ENCODE results near the gene IRAK2. TPM values are rescaled to one million over a fixed set of nuclear protein-coding genes. Genes with fewer than 3 reads are reported as not detected.

Gene IRAK2
- total and polyA plus RNA-seq, 2 donors (not counting 3 experiments of a cell fraction or from before 2014, with no cell fraction given), result 7.9 to 10.0 TPM

DNA sequence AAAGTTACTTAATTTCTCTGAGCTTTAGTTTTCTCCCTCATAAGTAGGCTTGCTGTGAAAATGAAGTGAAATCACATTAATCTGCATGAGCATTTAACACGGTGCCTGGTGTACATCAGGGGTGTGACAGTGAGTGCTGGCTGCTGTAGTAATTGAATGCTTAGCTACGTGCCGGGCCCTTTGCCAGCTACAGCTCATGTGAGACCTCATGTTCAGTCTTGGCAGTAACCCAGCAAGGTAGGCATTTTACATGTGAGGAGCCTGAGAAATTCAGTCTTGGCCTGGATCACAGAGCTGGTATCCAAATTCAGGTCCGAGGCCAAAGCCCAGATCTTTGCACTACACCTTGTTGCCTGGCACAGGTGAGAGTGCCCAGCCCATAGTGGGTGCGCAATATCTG is 118.9 kb downstream of the IRAK2 start:
- FAIRE-seq, result no peak
- dilution Hi-C loops (cut with MboI; ENCODE audit: extremely low pct_ligation_motif_present, low sequenced_read_pairs), result no loop called here

More for the DNA sequence above, 118.9 kb downstream of the IRAK2 start:
- no peak overlapping the region for H2AFZ ChIP-seq (ENCODE audit: low read depth, low read length)
- no peaks in the 10 kb centered on the region for H3K9me3 ChIP-seq (replicated peaks; ENCODE audit: control insufficient read depth, insufficient read depth, low read length)
- POLR2A ChIA-PET, result no interaction called here
- intact Hi-C loops (cut with micrococcal nuclease), result no loop called here
- no peak overlapping the region for H3K9ac ChIP-seq (replicated peaks; ENCODE audit: extremely low read depth, insufficient read depth, low read length)
- H3K9me1 ChIP-seq (replicated peaks; ENCODE audit: control insufficient read depth, extremely low read depth, insufficient read depth, low read length), result no peaks in the 10 kb centered on the region
- TF ChIP-seq MYC (IDR thresholded peaks at IDR 0.05; ENCODE audit: low read depth, low read length) (no peak), POLR2A (IDR thresholded peaks at IDR 0.05; ENCODE audit: low read depth, low read length) (no peak), FOS (IDR thresholded peaks at IDR 0.05; ENCODE audit: borderline replicate concordance, insufficient read depth, low read length) (no peak), POLR2AphosphoS5 (IDR thresholded peaks at IDR 0.05; ENCODE audit: insufficient read depth, low read depth, low read length) (no peak), EZH2 (IDR thresholded peaks at IDR 0.05; ENCODE audit: borderline replicate concordance, low read depth, low read length, severe bottlenecking) (no peak), GATA2 (IDR thresholded peaks at IDR 0.05; ENCODE audit: insufficient read depth, insufficient read length, low read depth, low read length) (no peak), CTCF (IDR thresholded peaks at IDR 0.05; ENCODE audit: extremely low read depth in 1 of 2, insufficient read depth in 1 of 2, low read depth in 1 of 2, low read length in 2 of 2) (no peak), JUN (IDR thresholded peaks at IDR 0.05; ENCODE audit: borderline replicate concordance, insufficient read depth, insufficient read length, low read depth) (no peak)
- TF ChIP-seq, protein P1, sequence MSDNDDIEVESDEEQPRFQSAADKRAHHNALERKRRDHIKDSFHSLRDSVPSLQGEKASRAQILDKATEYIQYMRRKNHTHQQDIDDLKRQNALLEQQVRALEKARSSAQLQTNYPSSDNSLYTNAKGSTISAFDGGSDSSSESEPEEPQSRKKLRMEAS (IDR thresholded peaks at IDR 0.05; ENCODE audit: insufficient read depth, insufficient read length), result no peak
- H3K4me2 ChIP-seq (ENCODE audit: insufficient read depth, low read length), result no peak overlapping the region
- H3K27ac ChIP-seq (ENCODE audit: insufficient read depth, low read depth, low read length), result no peak overlapping the region
- no peaks in the 10 kb centered on the region for H3K4me1 ChIP-seq (ENCODE audit: control insufficient read depth, extremely low read depth, insufficient read depth, low read length)
- H3K36me3 ChIP-seq (ENCODE audit: control insufficient read depth in 2 of 2, extremely low read depth in 1 of 2, insufficient read depth in 2 of 2, low read length in 2 of 2), result peaks cover under 1 to 10% of the 10 kb centered on the region in 2 experiments
- H4K20me1 ChIP-seq (replicated peaks; ENCODE audit: control insufficient read depth, extremely low read depth, insufficient read depth, low read length), result no peaks in the 10 kb centered on the region
- no peak for DNase-seq (ENCODE audit: low read depth, low spot score)
- CTCF ChIA-PET, result interaction anchor here (0.9 to 2.0 kb wide), 4 partner anchors 9 to 22 kb away, joined by 3 to 5 read pairs (median 3); partner anchors contain the start of gene GHRL
- H3K27me3 ChIP-seq (ENCODE audit: control insufficient read depth in 2 of 2, insufficient read depth in 2 of 2, low read length in 2 of 2), result no peaks in the 10 kb centered on the region
- no peak overlapping the region for H3K4me3 ChIP-seq (replicated peaks in 1 of 3; ENCODE audit: insufficient read depth in 1 of 3, low read depth in 1 of 3, low read length in 3 of 3)
- H3K79me2 ChIP-seq (ENCODE audit: control insufficient read depth, insufficient read depth, low read length), result no peaks in the 10 kb centered on the region
- no TSS peak for BruUV-seq (replicated peaks)
